Peyer's patch (tissue), 4 donors: Measurements from ENCODE around the gene C1orf105.

Source experiments
- POLR2A ChIP-seq, 2 donors: fragments of 450-650 bp; IDR thresholded peaks; one replicate each; pipeline ENCODE4 v1.5.1; 2017; ENCODE audit warnings: antibody characterized with exemption in 2 of 2, mild to moderate bottlenecking in 2 of 2, moderate library complexity in 2 of 2
- TF ChIP-seq, protein P1 (sequence below), 6 experiments: fragments of 450-650 bp in 4 of 6; fragments of 200-600 bp in 2 of 6; sonication (generic) in 1 of 6; IDR thresholded peaks; one replicate each; pipeline ENCODE4 v1.5.1; 2017 to 2019; ENCODE audit warnings: antibody characterized with exemption in 6 of 6, mild to moderate bottlenecking in 3 of 6, moderate library complexity in 1 of 6

DNA sequence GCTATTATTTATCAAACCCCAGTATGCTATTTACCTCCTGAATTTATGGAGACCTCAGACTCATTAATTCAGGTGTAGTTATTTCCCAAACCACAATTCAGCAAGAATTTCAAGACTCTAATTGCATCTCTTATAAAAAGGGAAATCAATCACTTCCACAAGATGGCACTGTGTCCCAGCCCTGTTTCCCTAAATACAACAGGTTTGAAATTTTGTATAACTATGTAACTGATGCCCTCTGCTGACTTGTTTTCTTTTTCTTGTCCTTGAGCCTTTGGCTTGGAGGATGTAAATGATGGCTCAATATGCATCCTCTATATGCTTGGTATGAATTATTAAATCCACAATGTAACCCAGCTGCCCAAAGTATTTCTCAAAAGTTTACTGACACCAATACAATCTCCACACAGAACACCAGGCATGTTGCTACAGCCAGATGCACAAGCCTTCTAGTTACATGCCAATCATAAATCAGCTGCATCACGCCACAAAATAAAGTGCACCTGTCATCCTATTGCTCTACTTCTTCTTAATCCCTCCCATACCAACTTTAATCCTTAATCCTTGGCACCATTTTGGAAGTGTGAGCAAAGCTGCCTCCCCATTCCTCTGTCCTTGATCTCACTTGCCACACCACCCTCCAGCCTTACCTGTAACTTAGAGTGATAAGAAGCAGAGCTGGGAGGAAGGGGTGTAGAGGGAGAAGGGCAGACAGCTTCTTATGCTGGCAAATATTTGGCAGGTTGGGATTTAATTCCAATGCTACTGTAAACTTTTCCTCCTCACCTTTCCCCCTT lies 9.0 kb downstream of the C1orf105 start:
- TF ChIP-seq POLR2A (IDR thresholded peaks at IDR 0.05): no peak
- TF ChIP-seq, protein P1, sequence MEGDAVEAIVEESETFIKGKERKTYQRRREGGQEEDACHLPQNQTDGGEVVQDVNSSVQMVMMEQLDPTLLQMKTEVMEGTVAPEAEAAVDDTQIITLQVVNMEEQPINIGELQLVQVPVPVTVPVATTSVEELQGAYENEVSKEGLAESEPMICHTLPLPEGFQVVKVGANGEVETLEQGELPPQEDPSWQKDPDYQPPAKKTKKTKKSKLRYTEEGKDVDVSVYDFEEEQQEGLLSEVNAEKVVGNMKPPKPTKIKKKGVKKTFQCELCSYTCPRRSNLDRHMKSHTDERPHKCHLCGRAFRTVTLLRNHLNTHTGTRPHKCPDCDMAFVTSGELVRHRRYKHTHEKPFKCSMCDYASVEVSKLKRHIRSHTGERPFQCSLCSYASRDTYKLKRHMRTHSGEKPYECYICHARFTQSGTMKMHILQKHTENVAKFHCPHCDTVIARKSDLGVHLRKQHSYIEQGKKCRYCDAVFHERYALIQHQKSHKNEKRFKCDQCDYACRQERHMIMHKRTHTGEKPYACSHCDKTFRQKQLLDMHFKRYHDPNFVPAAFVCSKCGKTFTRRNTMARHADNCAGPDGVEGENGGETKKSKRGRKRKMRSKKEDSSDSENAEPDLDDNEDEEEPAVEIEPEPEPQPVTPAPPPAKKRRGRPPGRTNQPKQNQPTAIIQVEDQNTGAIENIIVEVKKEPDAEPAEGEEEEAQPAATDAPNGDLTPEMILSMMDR (IDR thresholded peaks at IDR 0.05): peak in 5 of 6 experiments; percentile 50 to 84 (median 82)
